Thyroid gland (tissue), 4 donors: ENCODE data around the gene DAB1. TPM values are rescaled to one million over a fixed set of nuclear protein-coding genes. Genes with fewer than 3 reads are reported as not detected.

ENCODE experiments used
- DNase-seq, 2 donors: peaks; one replicate each; pipeline ENCODE4 v3.0.0-alpha.2; 2019
- H3K27ac ChIP-seq, 3 donors: fragments of 200-600 bp; sonication (generic); 1 replicate in 2 of 3; 2 replicates in 1 of 3; pipeline ENCODE4 v1.5.1; 2016 to 2019; ENCODE audit warnings: mild to moderate bottlenecking in 1 of 3, moderate library complexity in 1 of 3
- H3K27me3 ChIP-seq: fragments of 200-600 bp; sonication (generic); one replicate; pipeline ENCODE4 v1.5.1; 2019
- H3K36me3 ChIP-seq, 2 donors: fragments of 200-600 bp; sonication (generic); one replicate each; pipeline ENCODE4 v1.5.1; 2016 to 2019
- H3K4me1 ChIP-seq, 2 donors: fragments of 200-600 bp; sonication (generic); one replicate each; pipeline ENCODE4 v1.5.1; 2017 to 2019
- H3K4me3 ChIP-seq, 3 donors: fragments of 200-600 bp; sonication (generic); replicated peaks in 1 of 3; 1 replicate in 2 of 3; 2 replicates in 1 of 3; pipeline ENCODE4 v1.5.1; 2016; ENCODE audit warnings: mild to moderate bottlenecking in 1 of 3
- H3K9me3 ChIP-seq: fragments of 200-600 bp; sonication (generic); one replicate; pipeline ENCODE4 v1.5.1; 2017
- POLR2A ChIP-seq, 2 donors: fragments of 450-650 bp; IDR thresholded peaks; one replicate each; pipeline ENCODE4 v1.6.1; 2017; ENCODE audit warnings: antibody characterized with exemption in 2 of 2, mild to moderate bottlenecking in 2 of 2, moderate library complexity in 1 of 2
- WGBS, 2 donors: methylation state at CpG; one replicate each; pipeline ENCODE4 v1.1.5; 2017; 5-methylcytosine and 5-hydroxymethylcytosine counted together
- intact Hi-C: fragments of 100-400 bp; cut with DNase I; formaldehyde crosslinking; loops from one replicate; pipeline ENCODE4 v1.15.1; 2023
- total RNA-seq, 4 donors: library from RNA; depleted of rRNA; stranded (reverse); fragments of >200 nt; gene quantifications; one replicate each; pipeline ENCODE4 v1.2.3, GENCODE V29; 2016
- TF ChIP-seq, protein P1 (sequence below), 6 experiments: fragments of 200-600 bp in 3 of 6; fragments of 450-650 bp in 3 of 6; sonication (generic) in 3 of 6; IDR thresholded peaks; one replicate each; pipeline ENCODE4 v1.5.1; 2016 to 2019; ENCODE audit warnings: antibody characterized with exemption in 6 of 6, mild to moderate bottlenecking in 2 of 6, inconsistent platforms in 1 of 6, moderate library complexity in 1 of 6

Gene DAB1
- total RNA-seq, 4 donors from 2014 or later: under 0.01 to 0.83 (median 0.21) TPM

GRCh38 chr1:57450981-57451380 is 27.1 kb upstream of the DAB1 start:
- 57 to 59% methylated on average over 3 of the region's 3 CpGs for WGBS, 2 donors
- intact Hi-C loops: no loop called here

DNA sequence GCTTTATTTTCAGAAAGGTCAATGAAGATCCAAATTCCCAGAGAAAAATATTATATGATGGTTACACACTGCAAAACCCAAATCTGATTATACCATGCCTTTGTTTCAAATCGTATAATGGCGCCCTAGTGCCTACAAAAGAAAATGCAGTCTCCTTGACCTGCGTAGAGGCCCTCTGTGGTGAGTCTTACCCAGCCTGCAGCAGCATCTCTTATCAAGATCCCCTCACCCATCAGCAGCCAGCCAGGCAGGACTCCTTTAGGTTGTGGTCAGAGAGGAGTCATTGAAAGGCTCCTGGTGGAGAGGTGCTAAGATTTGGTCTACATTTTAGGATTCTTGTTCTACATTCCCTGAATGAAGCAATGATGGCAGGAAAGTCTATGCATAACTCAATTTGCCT is 23.7 kb upstream of the DAB1 start:
- intact Hi-C loops: no loop called here
- TF ChIP-seq, protein P1, sequence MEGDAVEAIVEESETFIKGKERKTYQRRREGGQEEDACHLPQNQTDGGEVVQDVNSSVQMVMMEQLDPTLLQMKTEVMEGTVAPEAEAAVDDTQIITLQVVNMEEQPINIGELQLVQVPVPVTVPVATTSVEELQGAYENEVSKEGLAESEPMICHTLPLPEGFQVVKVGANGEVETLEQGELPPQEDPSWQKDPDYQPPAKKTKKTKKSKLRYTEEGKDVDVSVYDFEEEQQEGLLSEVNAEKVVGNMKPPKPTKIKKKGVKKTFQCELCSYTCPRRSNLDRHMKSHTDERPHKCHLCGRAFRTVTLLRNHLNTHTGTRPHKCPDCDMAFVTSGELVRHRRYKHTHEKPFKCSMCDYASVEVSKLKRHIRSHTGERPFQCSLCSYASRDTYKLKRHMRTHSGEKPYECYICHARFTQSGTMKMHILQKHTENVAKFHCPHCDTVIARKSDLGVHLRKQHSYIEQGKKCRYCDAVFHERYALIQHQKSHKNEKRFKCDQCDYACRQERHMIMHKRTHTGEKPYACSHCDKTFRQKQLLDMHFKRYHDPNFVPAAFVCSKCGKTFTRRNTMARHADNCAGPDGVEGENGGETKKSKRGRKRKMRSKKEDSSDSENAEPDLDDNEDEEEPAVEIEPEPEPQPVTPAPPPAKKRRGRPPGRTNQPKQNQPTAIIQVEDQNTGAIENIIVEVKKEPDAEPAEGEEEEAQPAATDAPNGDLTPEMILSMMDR (IDR thresholded peaks at IDR 0.05): no peak
- no peak for TF ChIP-seq POLR2A (IDR thresholded peaks at IDR 0.05)
- H3K4me1 ChIP-seq: no peaks in the 10 kb centered on the region
- H3K4me3 ChIP-seq: no peak overlapping the region
- no peaks in the 10 kb centered on the region for H3K9me3 ChIP-seq
- no peak for DNase-seq
- H3K36me3 ChIP-seq: no peaks in the 10 kb centered on the region
- no peaks in the 10 kb centered on the region for H3K27me3 ChIP-seq
- 86 to 90% methylated on average over 3 of the region's 3 CpGs for WGBS, 2 donors
- no peak overlapping the region for H3K27ac ChIP-seq

More at GRCh38 chr1:57450981-57451380, 27.1 kb upstream of the DAB1 start:
- TF ChIP-seq, protein P1 (IDR thresholded peaks at IDR 0.05): no peak
- TF ChIP-seq POLR2A (IDR thresholded peaks at IDR 0.05): no peak
- no peaks in the 10 kb centered on the region for H3K4me1 ChIP-seq
- H3K27me3 ChIP-seq: no peaks in the 10 kb centered on the region
- no peaks in the 10 kb centered on the region for H3K36me3 ChIP-seq
- H3K9me3 ChIP-seq: no peaks in the 10 kb centered on the region
- H3K27ac ChIP-seq: no peak overlapping the region
- DNase-seq: no peak
- no peak overlapping the region for H3K4me3 ChIP-seq

DNA sequence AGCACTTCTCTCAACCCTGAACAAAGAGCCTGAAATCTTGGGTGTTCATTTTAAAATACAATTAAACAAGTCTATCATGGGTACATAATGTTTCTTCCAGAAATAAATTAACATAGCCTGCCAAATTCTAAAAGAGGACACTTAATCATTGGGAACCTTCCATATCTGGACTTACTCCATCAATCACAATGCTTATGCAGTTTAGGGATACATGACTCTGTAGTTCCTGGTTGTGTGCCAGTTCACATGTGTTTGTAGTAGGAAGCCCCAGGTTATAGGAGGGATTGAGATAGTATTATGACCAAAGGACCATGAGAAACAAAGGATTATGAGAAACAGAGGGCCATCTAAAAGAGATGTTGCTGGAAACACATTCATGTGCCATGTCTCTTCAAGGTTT is 19.1 kb upstream of the DAB1 start:
- Histone ChIP-seq H3K27ac (no peak overlapping the region), H3K9me3 (no peaks in the 10 kb centered on the region), H3K27me3 (no peaks in the 10 kb centered on the region), H3K36me3 (no peaks in the 10 kb centered on the region), H3K4me3 (no peak overlapping the region), H3K4me1 (no peaks in the 10 kb centered on the region)
- intact Hi-C loops: no loop called here
- TF ChIP-seq, protein P1 (IDR thresholded peaks at IDR 0.05): no peak
- TF ChIP-seq POLR2A (IDR thresholded peaks at IDR 0.05): no peak
- no peak for DNase-seq

DNA sequence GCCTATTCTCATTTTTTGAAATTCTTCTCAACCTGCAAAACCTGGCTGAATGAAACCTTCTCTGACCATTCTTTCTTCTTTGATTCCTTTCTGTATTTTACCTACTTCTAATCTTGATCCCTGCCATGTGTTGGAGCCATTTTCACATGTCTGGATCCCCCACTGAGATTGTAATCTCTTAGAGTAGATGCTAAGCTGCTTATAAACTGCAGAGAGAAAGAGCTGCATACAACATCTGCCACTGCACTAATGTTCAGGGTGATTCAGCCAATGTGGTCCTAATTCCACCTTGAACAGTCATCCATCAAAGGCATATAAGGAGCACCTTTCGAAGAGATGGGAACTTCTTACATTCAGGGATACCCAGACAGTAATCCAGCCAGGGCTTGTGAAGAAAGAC is 16.2 kb upstream of the DAB1 start:
- H3K4me3 ChIP-seq: no peak overlapping the region
- intact Hi-C loops: no loop called here
- no peaks in the 10 kb centered on the region for H3K27me3 ChIP-seq
- H3K36me3 ChIP-seq: no peaks in the 10 kb centered on the region
- H3K9me3 ChIP-seq: no peaks in the 10 kb centered on the region
- H3K4me1 ChIP-seq: no peaks in the 10 kb centered on the region
- 74 to 83% methylated on average over 1 of the region's 1 CpG for WGBS, 2 donors
- DNase-seq: no peak
- no peak overlapping the region for H3K27ac ChIP-seq
- no peak for TF ChIP-seq POLR2A (IDR thresholded peaks at IDR 0.05)
- TF ChIP-seq, protein P1 (IDR thresholded peaks at IDR 0.05): no peak

DNA sequence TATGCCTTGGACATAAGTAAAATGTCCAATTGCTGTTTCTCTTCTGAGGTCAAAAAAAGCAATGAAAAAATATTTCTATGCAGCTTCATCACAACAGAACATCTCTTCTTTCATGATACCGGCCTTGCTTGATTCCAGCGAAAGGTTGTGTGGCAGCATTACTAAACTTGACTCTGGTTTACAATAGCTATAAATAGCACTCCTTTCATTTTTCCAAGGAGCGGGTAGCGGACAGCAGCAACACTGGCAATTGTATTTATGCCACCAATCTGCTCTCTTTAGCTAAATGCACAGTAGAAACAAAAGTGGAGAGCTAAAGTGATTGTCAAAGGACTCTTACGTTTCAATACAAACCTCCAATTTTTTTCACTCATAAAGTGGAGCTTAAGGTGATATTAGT is 7.5 kb upstream of the DAB1 start:
- no peaks in the 10 kb centered on the region for H3K4me1 ChIP-seq
- WGBS, 2 donors: 64 to 79% methylated on average over 5 of the region's 5 CpGs
- intact Hi-C loops: no loop called here
- no peaks in the 10 kb centered on the region for H3K27me3 ChIP-seq
- no peaks in the 10 kb centered on the region for H3K9me3 ChIP-seq
- no peak overlapping the region for H3K4me3 ChIP-seq
- no peak overlapping the region for H3K27ac ChIP-seq
- no peaks in the 10 kb centered on the region for H3K36me3 ChIP-seq
- no peak for TF ChIP-seq POLR2A (IDR thresholded peaks at IDR 0.05)
- TF ChIP-seq, protein P1 (IDR thresholded peaks at IDR 0.05): no peak
- no peak for DNase-seq
